Stomach smooth muscle (tissue), 2 donors: ENCODE data around the gene RFX2.

ENCODE experiments used
- H3K27ac ChIP-seq: one replicate; pipeline ENCODE4 v1.7.0; 2013; ENCODE audit warnings: mild to moderate bottlenecking, low read length, inconsistent platforms
- H3K27me3 ChIP-seq, 2 donors: one replicate each; pipeline ENCODE4 v1.7.0; 2013; ENCODE audit warnings: low read length in 2 of 2; ENCODE audit not compliant: insufficient read depth in 2 of 2, control insufficient read depth in 1 of 2
- H3K36me3 ChIP-seq, 2 donors: one replicate each; pipeline ENCODE4 v1.7.0; 2013; ENCODE audit warnings: low read length in 2 of 2; ENCODE audit not compliant: control insufficient read depth in 2 of 2, insufficient read depth in 2 of 2
- H3K4me1 ChIP-seq: one replicate; pipeline ENCODE4 v1.7.0; 2013; ENCODE audit warnings: low read length; ENCODE audit not compliant: control insufficient read depth, insufficient read depth
- H3K4me3 ChIP-seq, 2 donors: one replicate each; pipeline ENCODE4 v1.7.0; 2013; ENCODE audit warnings: low read length in 2 of 2
- H3K9ac ChIP-seq, 2 donors: one replicate each; pipeline ENCODE4 v1.7.0; 2013; ENCODE audit warnings: low read length in 2 of 2, mild to moderate bottlenecking in 1 of 2
- H3K9me3 ChIP-seq, 2 donors: one replicate each; pipeline ENCODE4 v1.7.0; 2013; ENCODE audit warnings: low read length in 2 of 2; ENCODE audit not compliant: control insufficient read depth in 2 of 2
- donor health status: healthy.
- donor health status: Pancreatic carcinoma.

The RFX2 gene

GRCh38 chr19:5959260-5960004 is 150.9 kb downstream of the RFX2 start:
- Histone ChIP-seq H3K27me3 (no peaks in the 10 kb centered on the region), H3K9ac (no peak overlapping the region)

GRCh38 chr19:5958851-5959122 is 151.5 kb downstream of the RFX2 start:
- Histone ChIP-seq H3K27me3 (no peaks in the 10 kb centered on the region), H3K9me3 (no peaks in the 10 kb centered on the region), H3K27ac (no peak overlapping the region), H3K4me3 (no peak overlapping the region), H3K9ac (no peak overlapping the region), H3K4me1 (peaks cover 78% of the 10 kb centered on the region), H3K36me3 (no peaks in the 10 kb centered on the region)

More at GRCh38 chr19:5959260-5960004, 150.9 kb downstream of the RFX2 start:
- Histone ChIP-seq H3K27ac (peak overlapping the region; percentile 58), H3K4me1 (peaks cover 75% of the 10 kb centered on the region), H3K9me3 (no peaks in the 10 kb centered on the region), H3K4me3 (no peak overlapping the region), H3K36me3 (no peaks in the 10 kb centered on the region)

GRCh38 chr19:5958074-5958850 is 152.0 kb downstream of the RFX2 start:
- Histone ChIP-seq H3K36me3 (no peaks in the 10 kb centered on the region), H3K4me3 (no peak overlapping the region), H3K27ac (no peak overlapping the region), H3K9me3 (no peaks in the 10 kb centered on the region), H3K9ac (no peak overlapping the region), H3K4me1 (peaks cover 78% of the 10 kb centered on the region), H3K27me3 (no peaks in the 10 kb centered on the region)

GRCh38 chr19:5957170-5957569 is 153.1 kb downstream of the RFX2 start:
- H3K9ac ChIP-seq: no peak overlapping the region
- no peaks in the 10 kb centered on the region for H3K9me3 ChIP-seq
- no peak overlapping the region for H3K27ac ChIP-seq
- H3K4me1 ChIP-seq: peaks cover 78% of the 10 kb centered on the region
- no peak overlapping the region for H3K4me3 ChIP-seq
- H3K36me3 ChIP-seq: no peaks in the 10 kb centered on the region
- H3K27me3 ChIP-seq: no peaks in the 10 kb centered on the region

- Histone ChIP-seq H3K9ac (no peak overlapping the region), H3K36me3 (no peaks in the 10 kb centered on the region), H3K4me3 (no peak overlapping the region), H3K27me3 (no peaks in the 10 kb centered on the region), H3K4me1 (peaks cover 78% of the 10 kb centered on the region), H3K9me3 (no peaks in the 10 kb centered on the region), H3K27ac (no peak overlapping the region)
Observed at GRCh38 chr19:5956728-5957127, 153.6 kb downstream of the RFX2 start.

GRCh38 chr19:5956323-5956722 is 154.0 kb downstream of the RFX2 start:
- no peak overlapping the region for H3K4me3 ChIP-seq
- no peaks in the 10 kb centered on the region for H3K36me3 ChIP-seq
- H3K27me3 ChIP-seq: no peaks in the 10 kb centered on the region
- no peaks in the 10 kb centered on the region for H3K9me3 ChIP-seq
- no peak overlapping the region for H3K27ac ChIP-seq
- H3K4me1 ChIP-seq: peaks cover 80% of the 10 kb centered on the region
- H3K9ac ChIP-seq: no peak overlapping the region

- Histone ChIP-seq H3K9me3 (no peaks in the 10 kb centered on the region), H3K27ac (no peak overlapping the region), H3K9ac (no peak overlapping the region), H3K4me1 (peaks cover 79% of the 10 kb centered on the region), H3K27me3 (no peaks in the 10 kb centered on the region), H3K4me3 (no peak overlapping the region), H3K36me3 (no peaks in the 10 kb centered on the region)
Observed at GRCh38 chr19:5955636-5955935, 154.7 kb downstream of the RFX2 start.

- Histone ChIP-seq H3K27ac (peak overlapping the region; percentile 89), H3K36me3 (no peaks in the 10 kb centered on the region), H3K4me3 (peak overlapping the region; percentile 36 to 55), H3K9me3 (no peaks in the 10 kb centered on the region), H3K4me1 (peaks cover 80% of the 10 kb centered on the region), H3K9ac (peak overlapping the region; percentile 47 to 70), H3K27me3 (no peaks in the 10 kb centered on the region)
Observed at GRCh38 chr19:5954293-5954692, 156.0 kb downstream of the RFX2 start.

GRCh38 chr19:5953680-5954213 is 156.6 kb downstream of the RFX2 start:
- no peaks in the 10 kb centered on the region for H3K9me3 ChIP-seq
- peaks cover 86% of the 10 kb centered on the region for H3K4me1 ChIP-seq
- H3K27ac ChIP-seq: peak overlapping the region; percentile 89
- H3K9ac ChIP-seq: peak overlapping the region; percentile 47 to 70
- H3K27me3 ChIP-seq: no peaks in the 10 kb centered on the region
- H3K36me3 ChIP-seq: no peaks in the 10 kb centered on the region
- H3K4me3 ChIP-seq: peak overlapping the region; percentile 36 to 55

- no peaks in the 10 kb centered on the region for H3K27me3 ChIP-seq
- no peaks in the 10 kb centered on the region for H3K36me3 ChIP-seq
- H3K27ac ChIP-seq: peak overlapping the region; percentile 89
- peak overlapping the region in 1 of 2 donors; percentile 55 for H3K4me3 ChIP-seq
- peaks cover 89% of the 10 kb centered on the region for H3K4me1 ChIP-seq
- peak overlapping the region in 1 of 2 donors; percentile 70 for H3K9ac ChIP-seq
- no peaks in the 10 kb centered on the region for H3K9me3 ChIP-seq
Observed at GRCh38 chr19:5953030-5953589, 157.2 kb downstream of the RFX2 start.
